K562 (cell line): ENCODE data around the gene HEBP2. TPM values are rescaled to one million over a fixed set of nuclear protein-coding genes. Genes with fewer than 3 reads are reported as not detected.

Source experiments
- CBX5 ChIP-seq: IDR thresholded peaks from 2 replicates; pipeline ENCODE4 v1.6.1; 2014; ENCODE audit warnings: low read depth, borderline replicate concordance
- EWSR1 ChIP-seq: fragments of 450-650 bp; IDR thresholded peaks from 2 replicates; pipeline ENCODE4 v1.6.1; 2018; ENCODE audit warnings: borderline replicate concordance, mild to moderate bottlenecking, low read depth, moderate library complexity; ENCODE audit not compliant: partially characterized antibody
- FOSL1 ChIP-seq: fragments of 200-800 bp; sonication (Bioruptor generic); conservative IDR thresholded peaks from 2 replicates; pipeline ENCODE4 v1.6.1; 2016; ENCODE audit warnings: missing genetic modification characterization, missing compliant biosample characterization
- HDGF ChIP-seq: fragments of 450-650 bp; IDR thresholded peaks from 2 replicates; pipeline ENCODE4 v1.6.1; 2016
- KLF1 ChIP-seq: fragments of 450-650 bp; IDR thresholded peaks from 2 replicates; pipeline ENCODE4 v1.6.1; 2016; ENCODE audit warnings: missing genetic modification characterization, missing compliant biosample characterization
- NFIC ChIP-seq: fragments of 450-650 bp; IDR thresholded peaks from 2 replicates; pipeline ENCODE4 v1.6.1; 2017; ENCODE audit warnings: mild to moderate bottlenecking, inconsistent platforms
- PHTF2 ChIP-seq: fragments of 250-450 bp; sonication (Bioruptor Pico); IDR thresholded peaks from 2 replicates; pipeline ENCODE4 v1.5.0; 2021; ENCODE audit warnings: mild to moderate bottlenecking
- PURB ChIP-seq: sonication (generic); formaldehyde crosslinking; IDR thresholded peaks from 2 replicates; pipeline ENCODE4 v1.9.0; 2021; ENCODE audit warnings: low read depth, mild to moderate bottlenecking, missing genetic modification reagents
- SAP30 ChIP-seq: fragments of 200-600 bp; sonication (generic); IDR thresholded peaks from 2 replicates; pipeline ENCODE4 v1.6.1; 2012; ENCODE audit warnings: borderline replicate concordance, low read depth, mild to moderate bottlenecking, moderate library complexity, low read length, control low read depth, inconsistent platforms; ENCODE audit not compliant: insufficient read depth, poor library complexity, severe bottlenecking
- STAT5A ChIP-seq: IDR thresholded peaks from 2 replicates; pipeline ENCODE4 v1.6.1; 2012; ENCODE audit warnings: low read length, inconsistent platforms, borderline replicate concordance
- TAF7 ChIP-seq: fragments of 450-650 bp; IDR thresholded peaks from 2 replicates; pipeline ENCODE4 v1.6.1; 2016; ENCODE audit warnings: missing genetic modification characterization, missing compliant biosample characterization
- YBX1 ChIP-seq: fragments of 450-650 bp; IDR thresholded peaks from 2 replicates; pipeline ENCODE4 v1.7.1; 2016; ENCODE audit warnings: mild to moderate bottlenecking
- ZFP36 ChIP-seq: fragments of 150-350 bp; IDR thresholded peaks from 2 replicates; pipeline ENCODE4 v1.6.1; 2018; ENCODE audit warnings: low read length, low read depth; ENCODE audit not compliant: partially characterized antibody
- ZMIZ1 ChIP-seq, 2 experiments: fragments of 150-350 bp in 1 of 2; IDR thresholded peaks; 2 replicates each; pipeline ENCODE4 v1.6.1; 2012 to 2016; ENCODE audit warnings: low read depth in 2 of 2, low read length in 2 of 2, mild to moderate bottlenecking in 1 of 2, moderate library complexity in 1 of 2
- ZNF134 ChIP-seq: fragments of 250-450 bp; sonication (Bioruptor Pico); conservative IDR thresholded peaks from 2 replicates; pipeline ENCODE4 v1.4.0; 2020
- ZNF232 ChIP-seq: sonication (generic); formaldehyde crosslinking; IDR thresholded peaks from 2 replicates; pipeline ENCODE4 v1.8.0; 2022; ENCODE audit warnings: mild to moderate bottlenecking, missing genetic modification reagents
- ZNF512 ChIP-seq: IDR thresholded peaks from 2 replicates; pipeline ENCODE4 v1.6.1; 2016; ENCODE audit warnings: missing genetic modification characterization, missing compliant biosample characterization
- ZNF79 ChIP-seq: fragments of 250-450 bp; sonication (Bioruptor Pico); IDR thresholded peaks from 2 replicates; pipeline ENCODE4 v1.4.0; 2020; ENCODE audit warnings: low read depth, mild to moderate bottlenecking, moderate library complexity
- polyA plus RNA-seq, 8 experiments: library from polyadenylated mRNA; depleted of rRNA in 4 of 8; stranded (reverse) in 5 of 8; unstranded in 3 of 8; fragments of >200 nt; fragmentation: Nextera tagmentation in 2 of 8; fragmentation: Illumina TruSeq in 1 of 8; extraction: Ambion mirVana in 2 of 8; extraction: Trizol in 1 of 8; gene quantifications; 2 replicates each; pipeline versions ENCODE4 v1.2.1 to v1.2.3, GENCODE V29; 2011 to 2014; ENCODE audit warnings: inconsistent platforms in 1 of 8, missing spikeins in 1 of 8
- total RNA-seq, 7 experiments: library from RNA; depleted of rRNA in 6 of 7; stranded (reverse); fragments of >200 nt in 6 of 7; fragmentation: Illumina TruSeq in 2 of 7; extraction: Trizol in 2 of 7; gene quantifications; 2 replicates each; pipeline versions ENCODE4 v1.2.1 to v1.2.3, GENCODE V29; 2011 to 2021; ENCODE audit warnings: low replicate concordance in 1 of 7
- TF ChIP-seq, protein P1 (sequence below): fragments of 250-450 bp; sonication (Bioruptor Pico); IDR thresholded peaks from 2 replicates; pipeline ENCODE4 v1.4.0; 2020; ENCODE audit warnings: mild to moderate bottlenecking
- TF ChIP-seq, protein P2 (sequence below): fragments of 450-650 bp; IDR thresholded peaks from 2 replicates; pipeline ENCODE4 v1.6.1; 2018; ENCODE audit not compliant: partially characterized antibody

The HEBP2 gene
- total and polyA plus RNA-seq, 9 of the 15 experiments (the other 6 are each of a cell fraction or from before 2014, with no cell fraction given) = 8.5 to 63.7 (median 36.9) TPM

GRCh38 chr6:138371720-138372119 lies 32.3 kb upstream of the HEBP2 start (continued):
- no peak for TF ChIP-seq ZMIZ1 (IDR thresholded peaks at IDR 0.05; ENCODE audit: low read depth in 2 of 2, low read length in 2 of 2)
- TF ChIP-seq CBX5 = no peak
- TF ChIP-seq PURB = no peak
- no peak for TF ChIP-seq ZNF79 (CRISPR knock-in tag)
- no peak for TF ChIP-seq YBX1
- TF ChIP-seq ZNF134 (CRISPR knock-in tag) = no peak
- TF ChIP-seq KLF1 (tag) = no peak
- TF ChIP-seq, protein P1, sequence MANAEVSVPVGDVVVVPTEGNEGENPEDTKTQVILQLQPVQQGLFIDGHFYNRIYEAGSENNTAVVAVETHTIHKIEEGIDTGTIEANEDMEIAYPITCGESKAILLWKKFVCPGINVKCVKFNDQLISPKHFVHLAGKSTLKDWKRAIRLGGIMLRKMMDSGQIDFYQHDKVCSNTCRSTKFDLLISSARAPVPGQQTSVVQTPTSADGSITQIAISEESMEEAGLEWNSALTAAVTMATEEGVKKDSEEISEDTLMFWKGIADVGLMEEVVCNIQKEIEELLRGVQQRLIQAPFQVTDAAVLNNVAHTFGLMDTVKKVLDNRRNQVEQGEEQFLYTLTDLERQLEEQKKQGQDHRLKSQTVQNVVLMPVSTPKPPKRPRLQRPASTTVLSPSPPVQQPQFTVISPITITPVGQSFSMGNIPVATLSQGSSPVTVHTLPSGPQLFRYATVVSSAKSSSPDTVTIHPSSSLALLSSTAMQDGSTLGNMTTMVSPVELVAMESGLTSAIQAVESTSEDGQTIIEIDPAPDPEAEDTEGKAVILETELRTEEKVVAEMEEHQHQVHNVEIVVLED = no peak
- peak; percentile 82 for TF ChIP-seq FOSL1
- no peak for TF ChIP-seq ZNF232 (CRISPR knock-in tag)
- no peak for TF ChIP-seq ZNF512 (tag)
- no peak for TF ChIP-seq SAP30
- no peak for TF ChIP-seq PHTF2 (CRISPR knock-in tag)
- TF ChIP-seq NFIC = no peak
- no peak for TF ChIP-seq HDGF
- TF ChIP-seq, protein P2, sequence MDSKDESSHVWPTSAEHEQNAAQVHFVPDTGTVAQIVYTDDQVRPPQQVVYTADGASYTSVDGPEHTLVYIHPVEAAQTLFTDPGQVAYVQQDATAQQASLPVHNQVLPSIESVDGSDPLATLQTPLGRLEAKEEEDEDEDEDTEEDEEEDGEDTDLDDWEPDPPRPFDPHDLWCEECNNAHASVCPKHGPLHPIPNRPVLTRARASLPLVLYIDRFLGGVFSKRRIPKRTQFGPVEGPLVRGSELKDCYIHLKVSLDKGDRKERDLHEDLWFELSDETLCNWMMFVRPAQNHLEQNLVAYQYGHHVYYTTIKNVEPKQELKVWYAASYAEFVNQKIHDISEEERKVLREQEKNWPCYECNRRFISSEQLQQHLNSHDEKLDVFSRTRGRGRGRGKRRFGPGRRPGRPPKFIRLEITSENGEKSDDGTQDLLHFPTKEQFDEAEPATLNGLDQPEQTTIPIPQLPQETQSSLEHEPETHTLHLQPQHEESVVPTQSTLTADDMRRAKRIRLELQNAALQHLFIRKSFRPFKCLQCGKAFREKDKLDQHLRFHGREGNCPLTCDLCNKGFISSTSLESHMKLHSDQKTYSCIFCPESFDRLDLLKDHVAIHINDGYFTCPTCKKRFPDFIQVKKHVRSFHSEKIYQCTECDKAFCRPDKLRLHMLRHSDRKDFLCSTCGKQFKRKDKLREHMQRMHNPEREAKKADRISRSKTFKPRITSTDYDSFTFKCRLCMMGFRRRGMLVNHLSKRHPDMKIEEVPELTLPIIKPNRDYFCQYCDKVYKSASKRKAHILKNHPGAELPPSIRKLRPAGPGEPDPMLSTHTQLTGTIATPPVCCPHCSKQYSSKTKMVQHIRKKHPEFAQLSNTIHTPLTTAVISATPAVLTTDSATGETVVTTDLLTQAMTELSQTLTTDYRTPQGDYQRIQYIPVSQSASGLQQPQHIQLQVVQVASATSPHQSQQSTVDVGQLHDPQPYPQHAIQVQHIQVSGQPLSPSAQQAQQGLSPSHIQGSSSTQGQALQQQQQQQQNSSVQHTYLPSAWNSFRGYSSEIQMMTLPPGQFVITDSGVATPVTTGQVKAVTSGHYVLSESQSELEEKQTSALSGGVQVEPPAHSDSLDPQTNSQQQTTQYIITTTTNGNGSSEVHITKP = no peak
- TF ChIP-seq ZFP36 = no peak
- no peak for TF ChIP-seq EWSR1
- 0 out of 2 replicates have a peak, but pooled peaks have one; percentile 27 for TF ChIP-seq STAT5A
- no peak for TF ChIP-seq TAF7 (tag)
